Measurements from ENCODE around the gene B4GALT5.

The B4GALT5 gene

DNA sequence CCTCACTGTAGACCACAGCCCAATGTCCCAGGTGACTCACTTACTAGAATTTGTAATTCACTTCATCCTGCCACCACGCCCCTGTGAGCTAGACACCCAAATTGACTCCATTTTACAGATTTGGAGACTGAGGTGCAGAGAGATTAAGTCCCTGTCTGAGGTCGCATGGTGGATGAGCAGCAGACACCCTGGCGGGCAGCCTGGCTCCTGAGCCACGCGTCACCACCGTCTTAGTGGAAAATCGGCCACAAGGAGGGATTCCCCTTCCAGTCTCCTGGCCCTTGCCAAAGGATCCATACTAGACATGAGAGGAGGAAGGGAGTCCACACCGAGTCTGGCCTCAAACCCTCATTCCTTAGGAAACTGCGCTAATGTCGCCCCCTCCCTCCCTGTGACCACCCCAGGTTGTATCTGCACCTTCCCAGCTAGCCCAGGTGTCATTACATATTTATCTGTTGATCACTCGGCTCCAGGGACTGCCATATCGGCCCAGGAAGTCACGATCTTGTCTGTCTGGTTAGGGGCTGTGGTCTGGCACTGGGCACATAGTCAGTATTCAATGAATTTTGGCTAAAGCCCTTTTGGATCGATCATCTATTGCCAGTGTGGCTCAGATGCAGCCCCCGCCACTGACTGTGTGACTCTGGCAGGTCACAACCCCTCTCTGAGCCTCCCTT lies 120.1 kb downstream of the B4GALT5 start:
- Histone ChIP-seq H3K36me3 (ENCODE audit: control insufficient read depth, insufficient read depth, low read length) (no peaks in the 10 kb centered on the region), H3K4me2 (ENCODE audit: low read length) (no peak overlapping the region), H3K27me3 (ENCODE audit: control insufficient read depth, insufficient read depth, low read length) (no peaks in the 10 kb centered on the region), H3K9ac (no peak overlapping the region), H3K27ac (no peak overlapping the region), H3K4me3 (ENCODE audit: low read depth, low read length) (no peak overlapping the region), H2AFZ (no peak overlapping the region), H3K4me1 (no peaks in the 10 kb centered on the region), H3K9me3 (ENCODE audit: control insufficient read depth, low read length) (no peaks in the 10 kb centered on the region), H3K79me2 (no peaks in the 10 kb centered on the region)
- TF ChIP-seq, protein P1, sequence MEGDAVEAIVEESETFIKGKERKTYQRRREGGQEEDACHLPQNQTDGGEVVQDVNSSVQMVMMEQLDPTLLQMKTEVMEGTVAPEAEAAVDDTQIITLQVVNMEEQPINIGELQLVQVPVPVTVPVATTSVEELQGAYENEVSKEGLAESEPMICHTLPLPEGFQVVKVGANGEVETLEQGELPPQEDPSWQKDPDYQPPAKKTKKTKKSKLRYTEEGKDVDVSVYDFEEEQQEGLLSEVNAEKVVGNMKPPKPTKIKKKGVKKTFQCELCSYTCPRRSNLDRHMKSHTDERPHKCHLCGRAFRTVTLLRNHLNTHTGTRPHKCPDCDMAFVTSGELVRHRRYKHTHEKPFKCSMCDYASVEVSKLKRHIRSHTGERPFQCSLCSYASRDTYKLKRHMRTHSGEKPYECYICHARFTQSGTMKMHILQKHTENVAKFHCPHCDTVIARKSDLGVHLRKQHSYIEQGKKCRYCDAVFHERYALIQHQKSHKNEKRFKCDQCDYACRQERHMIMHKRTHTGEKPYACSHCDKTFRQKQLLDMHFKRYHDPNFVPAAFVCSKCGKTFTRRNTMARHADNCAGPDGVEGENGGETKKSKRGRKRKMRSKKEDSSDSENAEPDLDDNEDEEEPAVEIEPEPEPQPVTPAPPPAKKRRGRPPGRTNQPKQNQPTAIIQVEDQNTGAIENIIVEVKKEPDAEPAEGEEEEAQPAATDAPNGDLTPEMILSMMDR (IDR thresholded peaks at IDR 0.05) = no peak

DNA sequence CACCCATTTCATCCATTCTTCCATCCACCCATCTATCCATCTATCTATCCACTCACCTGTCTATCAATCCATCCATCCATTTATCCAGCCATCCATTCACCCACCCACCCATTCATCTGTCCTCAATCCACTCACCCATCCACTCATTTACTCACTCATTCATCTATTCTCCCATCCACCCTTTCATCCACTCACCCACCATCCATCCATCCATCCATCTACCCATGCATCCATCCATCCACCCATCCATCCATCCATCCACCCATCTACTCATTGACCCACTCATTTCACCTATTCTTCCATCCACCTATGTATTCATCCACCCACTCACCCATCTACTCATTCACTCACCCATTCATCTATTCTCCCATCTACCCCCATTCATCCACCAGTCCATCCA lies 121.6 kb downstream of the B4GALT5 start:
- H3K27ac ChIP-seq = no peak overlapping the region
- H3K4me3 ChIP-seq (ENCODE audit: low read depth, low read length) = no peak overlapping the region
- TF ChIP-seq, protein P1 (IDR thresholded peaks at IDR 0.05) = no peak
- H3K36me3 ChIP-seq (ENCODE audit: control insufficient read depth, insufficient read depth, low read length) = no peaks in the 10 kb centered on the region
- no peaks in the 10 kb centered on the region for H3K4me1 ChIP-seq
- H3K27me3 ChIP-seq (ENCODE audit: control insufficient read depth, insufficient read depth, low read length) = no peaks in the 10 kb centered on the region
- no peak overlapping the region for H3K4me2 ChIP-seq (ENCODE audit: low read length)
- H2AFZ ChIP-seq = no peak overlapping the region
- H3K79me2 ChIP-seq = no peaks in the 10 kb centered on the region
- no peak overlapping the region for H3K9ac ChIP-seq
- H3K9me3 ChIP-seq (ENCODE audit: control insufficient read depth, low read length) = no peaks in the 10 kb centered on the region

DNA sequence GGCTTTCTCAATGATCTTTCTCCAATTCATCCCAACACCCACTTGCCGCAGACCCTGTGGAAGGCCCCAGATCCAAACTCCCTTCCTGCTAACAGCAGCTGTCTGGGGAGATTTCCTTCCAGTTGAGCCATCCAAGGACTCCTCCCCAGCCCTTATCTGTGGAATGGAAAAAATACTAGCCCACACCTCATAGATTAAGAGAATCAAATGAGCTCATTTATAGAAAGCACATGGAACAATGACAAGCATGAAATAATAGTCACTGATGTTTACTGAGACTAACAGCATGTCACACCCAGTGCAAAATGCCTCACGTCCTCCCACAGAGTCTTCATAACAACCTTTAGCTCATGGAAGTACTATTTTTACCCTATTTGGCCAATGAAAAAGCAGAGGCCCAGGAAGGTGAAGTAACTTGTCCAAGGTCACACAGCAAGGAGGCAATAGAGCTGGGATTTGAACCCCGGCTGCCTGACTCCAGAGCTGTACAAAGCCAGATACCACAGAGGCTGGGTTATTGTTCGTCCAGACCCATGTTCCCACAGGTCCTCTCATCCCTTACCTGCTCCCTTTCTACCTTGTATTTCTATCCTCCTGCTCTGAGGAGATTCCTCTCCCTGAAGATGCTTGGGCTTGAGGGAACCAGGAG lies 122.3 kb downstream of the B4GALT5 start:
- H3K4me1 ChIP-seq = no peaks in the 10 kb centered on the region
- no peaks in the 10 kb centered on the region for H3K36me3 ChIP-seq (ENCODE audit: control insufficient read depth, insufficient read depth, low read length)
- no peak overlapping the region for H3K4me2 ChIP-seq (ENCODE audit: low read length)
- no peaks in the 10 kb centered on the region for H3K27me3 ChIP-seq (ENCODE audit: control insufficient read depth, insufficient read depth, low read length)
- no peaks in the 10 kb centered on the region for H3K79me2 ChIP-seq
- no peak overlapping the region for H3K27ac ChIP-seq
- no peak overlapping the region for H2AFZ ChIP-seq
- H3K4me3 ChIP-seq (ENCODE audit: low read depth, low read length) = no peak overlapping the region
- no peak overlapping the region for H3K9ac ChIP-seq
- no peaks in the 10 kb centered on the region for H3K9me3 ChIP-seq (ENCODE audit: control insufficient read depth, low read length)
- TF ChIP-seq, protein P1 (IDR thresholded peaks at IDR 0.05) = no peak

DNA sequence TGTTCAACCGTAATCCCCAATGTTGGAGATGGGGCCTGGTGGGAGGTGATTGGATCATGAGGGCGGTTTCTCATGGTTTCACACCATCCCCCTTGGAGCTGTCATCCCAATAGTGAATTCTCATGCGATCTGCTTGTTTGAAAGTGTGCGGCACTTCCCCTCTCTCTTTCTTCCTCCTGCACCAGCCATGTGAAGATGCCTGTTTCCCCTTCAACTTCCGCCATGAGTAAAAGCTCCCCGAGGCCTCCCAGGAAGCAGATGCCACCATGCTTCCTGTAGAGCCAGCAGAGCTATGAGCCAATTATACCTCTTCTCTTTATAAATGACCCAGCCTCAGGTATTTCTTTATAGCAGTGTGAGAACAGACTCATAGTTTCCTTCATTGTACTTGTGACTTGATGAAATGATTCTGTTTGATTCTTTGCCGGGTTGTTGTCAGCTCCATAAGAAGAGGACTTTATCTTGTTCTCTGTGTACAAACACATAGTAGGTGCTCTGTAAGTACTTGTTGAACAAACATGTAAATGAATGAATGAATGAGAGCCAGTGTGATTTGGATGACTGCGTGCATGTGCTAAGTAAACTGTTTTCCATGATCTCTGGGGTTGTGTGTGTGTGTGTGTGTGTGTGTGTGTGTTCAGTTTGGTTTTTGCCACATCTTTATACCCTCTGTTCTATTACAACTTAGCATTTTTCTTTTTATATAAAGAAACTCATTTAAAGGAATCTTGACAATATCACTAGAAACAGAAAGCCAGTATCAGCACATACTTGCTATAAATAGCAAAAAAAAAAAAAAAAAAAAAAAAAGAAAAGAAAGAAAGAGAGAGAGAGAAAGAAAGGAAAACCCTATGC lies 123.3 kb downstream of the B4GALT5 start:
- no peaks in the 10 kb centered on the region for H3K27me3 ChIP-seq (ENCODE audit: control insufficient read depth, insufficient read depth, low read length)
- H3K36me3 ChIP-seq (ENCODE audit: control insufficient read depth, insufficient read depth, low read length) = no peaks in the 10 kb centered on the region
- H3K4me3 ChIP-seq (ENCODE audit: low read depth, low read length) = no peak overlapping the region
- no peaks in the 10 kb centered on the region for H3K79me2 ChIP-seq
- no peaks in the 10 kb centered on the region for H3K9me3 ChIP-seq (ENCODE audit: control insufficient read depth, low read length)
- H3K27ac ChIP-seq = no peak overlapping the region
- no peak overlapping the region for H2AFZ ChIP-seq
- H3K9ac ChIP-seq = no peak overlapping the region
- no peaks in the 10 kb centered on the region for H3K4me1 ChIP-seq
- TF ChIP-seq, protein P1 (IDR thresholded peaks at IDR 0.05) = no peak
- H3K4me2 ChIP-seq (ENCODE audit: low read length) = no peak overlapping the region
